ENCODE data around the gene CHTF18. TPM values are rescaled to one million over a fixed set of nuclear protein-coding genes. Genes with fewer than 3 reads are reported as not detected.

Gene CHTF18
- total and polyA plus RNA-seq, 2 experiments from 2014 or later: 61.3 to 129 TPM

- Mint-ChIP-seq H3K36me3 (ENCODE audit: low read depth) (peaks cover 35% of the 10 kb centered on the region), H3K9me3 (no peaks in the 10 kb centered on the region; the same call in 2 of the 3 replicates), H3K4me1 (no peaks in the 10 kb centered on the region)
Observed at GRCh38 chr16:793414-793813, 5.0 kb downstream of the CHTF18 start.

GRCh38 chr16:794091-794822 is 5.8 kb downstream of the CHTF18 start:
- DNase-seq (ENCODE audit: low spot score) (no peak), ATAC-seq (no peak)
- H3K4me3 ChIP-seq: no peak overlapping the region
- H4K20me1 ChIP-seq (replicated peaks; ENCODE audit: insufficient read depth): peaks cover 12% of the 10 kb centered on the region
- Mint-ChIP-seq H3K4me3 (no peak overlapping the region), H3K27ac (no peak overlapping the region), H3K4me1 (no peaks in the 10 kb centered on the region), H3K9me3 (no peaks in the 10 kb centered on the region; the same call in 2 of the 3 replicates), H3K27me3 (ENCODE audit: insufficient read depth, low read depth, poor library complexity) (peaks cover 17% of the 10 kb centered on the region), H3K36me3 (ENCODE audit: low read depth) (peaks cover 38% of the 10 kb centered on the region)
- no peaks in the 10 kb centered on the region; the same call in 1 of the 2 replicates for H3K36me3 ChIP-seq (ENCODE audit: insufficient read depth)
- H3K4me1 ChIP-seq (ENCODE audit: insufficient read depth): no peaks in the 10 kb centered on the region
- H3K27me3 ChIP-seq (ENCODE audit: insufficient read depth): no peaks in the 10 kb centered on the region
- peaks cover 8% of the 10 kb centered on the region; the same call in 1 of the 2 replicates for H3K79me2 ChIP-seq (replicated peaks; ENCODE audit: insufficient read depth)
- H3K4me2 ChIP-seq: no peak overlapping the region
- H3K9me2 ChIP-seq (ENCODE audit: insufficient read depth): no peaks in the 10 kb centered on the region
- H3K27ac ChIP-seq (ENCODE audit: low read depth): no peak overlapping the region
- no peaks in the 10 kb centered on the region for H3F3A ChIP-seq (replicated peaks; ENCODE audit: low read depth)
- no peak for TF ChIP-seq ZNF114 (CRISPR knock-in tag; IDR thresholded peaks at IDR 0.05)
- no peak for TF ChIP-seq REST (IDR thresholded peaks at IDR 0.05; ENCODE audit: unreplicated experiment)
- TF ChIP-seq ZNF331 (CRISPR knock-in tag; IDR thresholded peaks at IDR 0.05; ENCODE audit: low read depth): no peak
- TF ChIP-seq JUNB (IDR thresholded peaks at IDR 0.05; ENCODE audit: unreplicated experiment): no peak
- no peak overlapping the region for H2AFZ ChIP-seq

More at GRCh38 chr16:793414-793813, 5.0 kb downstream of the CHTF18 start:
- DNase-seq (ENCODE audit: low spot score): no peak
- no peaks in the 10 kb centered on the region for H3K4me1 ChIP-seq (ENCODE audit: insufficient read depth)
- no peaks in the 10 kb centered on the region for H3K9me2 ChIP-seq (ENCODE audit: insufficient read depth)
- no peaks in the 10 kb centered on the region for H3K27me3 ChIP-seq (ENCODE audit: insufficient read depth)
- no peaks in the 10 kb centered on the region for H3F3A ChIP-seq (replicated peaks; ENCODE audit: low read depth)
- no peaks in the 10 kb centered on the region; the same call in 1 of the 2 replicates for H3K36me3 ChIP-seq (ENCODE audit: insufficient read depth)
- no peak overlapping the region for H2AFZ ChIP-seq
- peaks cover 15% of the 10 kb centered on the region for H4K20me1 ChIP-seq (replicated peaks; ENCODE audit: insufficient read depth)
- peaks cover 11% of the 10 kb centered on the region; the same call in 1 of the 2 replicates for H3K79me2 ChIP-seq (replicated peaks; ENCODE audit: insufficient read depth)
- H3K27ac ChIP-seq (ENCODE audit: low read depth): no peak overlapping the region
- H3K27me3 Mint-ChIP-seq (ENCODE audit: insufficient read depth, low read depth, poor library complexity): peaks cover 13% of the 10 kb centered on the region
- no peak overlapping the region for H3K4me2 ChIP-seq
- H3K4me3 ChIP-seq: no peak overlapping the region
- no peak for ATAC-seq
- no peak overlapping the region for H3K4me3 Mint-ChIP-seq
- no peak overlapping the region for H3K27ac Mint-ChIP-seq
- TF ChIP-seq ZNF114 (CRISPR knock-in tag; IDR thresholded peaks at IDR 0.05): no peak
